RWPE2 (cell line): ENCODE measurements around the gene HEPN1.

Experiments used
- ATAC-seq: fragments of 200-7000 bp; cut with Tn5 transposase; 3 replicates; pipeline ENCODE4 v1.9.1; 2021; ENCODE audit warnings: low read depth
- DNase-seq: peaks from one replicate; pipeline ENCODE4 v3.0.0-alpha.2; 2020; ENCODE audit warnings: low spot score
- H3K27ac ChIP-seq: fragments of 450-650 bp; 2 replicates; pipeline ENCODE4 v1.5.1; 2017; ENCODE audit warnings: mild to moderate bottlenecking; ENCODE audit not compliant: poor library complexity, severe bottlenecking
- H3K27me3 ChIP-seq: fragments of 250-450 bp; sonication (Bioruptor Pico); 2 replicates; pipeline ENCODE4 v1.5.1; 2021; ENCODE audit warnings: mild to moderate bottlenecking, moderate library complexity; ENCODE audit not compliant: insufficient read depth, poor library complexity, severe bottlenecking
- H3K36me3 ChIP-seq: fragments of 250-450 bp; sonication (Bioruptor Pico); 2 replicates; pipeline ENCODE4 v1.5.1; 2020; ENCODE audit warnings: low read depth, mild to moderate bottlenecking, moderate library complexity
- H3K4me1 ChIP-seq: fragments of 250-450 bp; sonication (Bioruptor Pico); 2 replicates; pipeline ENCODE4 v1.5.1; 2021; ENCODE audit warnings: mild to moderate bottlenecking, moderate library complexity; ENCODE audit not compliant: insufficient read depth, poor library complexity, severe bottlenecking
- H3K4me3 ChIP-seq: fragments of 250-450 bp; sonication (Bioruptor Pico); 2 replicates; pipeline ENCODE4 v1.5.1; 2021; ENCODE audit warnings: mild to moderate bottlenecking, moderate library complexity; ENCODE audit not compliant: severe bottlenecking
- H3K9me3 ChIP-seq: fragments of 250-450 bp; sonication (Bioruptor Pico); 2 replicates; pipeline ENCODE4 v1.5.1; 2021; ENCODE audit warnings: mild to moderate bottlenecking, moderate library complexity; ENCODE audit not compliant: severe bottlenecking
- CTCF ChIP-seq: fragments of 450-650 bp; IDR thresholded peaks from one replicate; pipeline ENCODE4 v1.5.1; 2017; ENCODE audit warnings: mild to moderate bottlenecking, moderate library complexity; ENCODE audit not compliant: poor library complexity, severe bottlenecking

Gene HEPN1

GRCh38 chr11:124897674-124898262 is 21.3 kb upstream of the HEPN1 start, which contains the start of gene ROBO4:
TSS of gene ROBO4 (minus strand) at chr11:124897865. CDS start at chr11:124897795, 70 bp downstream.
- TF ChIP-seq CTCF, result no peak
- Histone ChIP-seq H3K27ac (peak within 1 kb of the TSS; percentile 99), H3K9me3 (no peaks in the 10 kb centered on the region), H3K4me1 (peaks cover 55% of the 10 kb centered on the region), H3K36me3 (no peaks in the 10 kb centered on the region), H3K27me3 (no peaks in the 10 kb centered on the region), H3K4me3 (no peak within 1 kb of the TSS)
- ATAC-seq (no peak), DNase-seq (no peak)

- H3K27ac ChIP-seq, result peak overlapping the region; percentile 99
- no peaks in the 10 kb centered on the region for H3K27me3 ChIP-seq
- peaks cover 58% of the 10 kb centered on the region for H3K4me1 ChIP-seq
- H3K36me3 ChIP-seq, result no peaks in the 10 kb centered on the region
- peak; percentile 38 for TF ChIP-seq CTCF
- DNase-seq (no peak), ATAC-seq (peak; percentile 77)
- no peaks in the 10 kb centered on the region for H3K9me3 ChIP-seq
- no peak overlapping the region for H3K4me3 ChIP-seq
These were observed 20.8 kb upstream of the HEPN1 start for GRCh38 chr11:124898263-124898680.

GRCh38 chr11:124898711-124899110 is 20.3 kb upstream of the HEPN1 start:
- no peak for TF ChIP-seq CTCF
- ATAC-seq, result peak; percentile 62
- H3K9me3 ChIP-seq, result no peaks in the 10 kb centered on the region
- H3K36me3 ChIP-seq, result no peaks in the 10 kb centered on the region
- no peaks in the 10 kb centered on the region for H3K27me3 ChIP-seq
- H3K4me1 ChIP-seq, result peaks cover 58% of the 10 kb centered on the region
- H3K27ac ChIP-seq, result peak overlapping the region; percentile 99
- H3K4me3 ChIP-seq, result no peak overlapping the region
- no peak for DNase-seq

- no peak overlapping the region for H3K4me3 ChIP-seq
- H3K36me3 ChIP-seq, result no peaks in the 10 kb centered on the region
- H3K27ac ChIP-seq, result peak overlapping the region; percentile 99
- TF ChIP-seq CTCF, result no peak
- H3K27me3 ChIP-seq, result no peaks in the 10 kb centered on the region
- no peak for DNase-seq
- no peak for ATAC-seq
- no peaks in the 10 kb centered on the region for H3K9me3 ChIP-seq
- peaks cover 58% of the 10 kb centered on the region for H3K4me1 ChIP-seq
These were observed 19.5 kb upstream of the HEPN1 start for GRCh38 chr11:124899383-124900145.

GRCh38 chr11:124900464-124900863 is 18.6 kb upstream of the HEPN1 start:
- Histone ChIP-seq H3K36me3 (no peaks in the 10 kb centered on the region), H3K4me3 (no peak overlapping the region), H3K4me1 (peaks cover 58% of the 10 kb centered on the region), H3K27me3 (no peaks in the 10 kb centered on the region), H3K9me3 (no peaks in the 10 kb centered on the region), H3K27ac (peak overlapping the region; percentile 99)
- no peak for DNase-seq
- peak; percentile 72 for ATAC-seq
- no peak for TF ChIP-seq CTCF
